Measurements from ENCODE around the gene UBE2QL1.
"Not testable (repeated sequence)": the region's sequence is repeated elsewhere in the genome, so short reads cannot be mapped to it uniquely, and the experiment has no call there.

UBE2QL1 gene

DNA sequence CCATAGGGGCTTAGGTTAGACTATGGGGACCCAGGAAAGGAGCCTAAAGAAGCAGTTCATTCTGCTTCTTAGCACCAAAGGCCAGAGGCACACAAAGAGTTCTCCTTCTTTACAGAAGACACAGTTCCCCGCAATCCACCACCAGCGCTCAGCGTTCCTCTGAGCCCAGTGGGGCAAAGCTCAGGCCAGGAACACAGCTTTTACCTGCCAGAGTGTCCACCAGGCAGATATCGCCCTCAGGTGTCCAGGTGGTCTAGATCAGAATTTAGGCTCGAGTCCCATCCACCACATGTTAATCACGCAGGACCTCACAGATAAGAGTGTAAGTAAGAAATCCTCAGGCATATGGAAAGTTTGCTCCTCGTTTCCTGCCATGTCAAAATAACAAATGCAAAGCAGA is 53.0 kb downstream of the UBE2QL1 start:
- DNase-seq, result no peak

DNA sequence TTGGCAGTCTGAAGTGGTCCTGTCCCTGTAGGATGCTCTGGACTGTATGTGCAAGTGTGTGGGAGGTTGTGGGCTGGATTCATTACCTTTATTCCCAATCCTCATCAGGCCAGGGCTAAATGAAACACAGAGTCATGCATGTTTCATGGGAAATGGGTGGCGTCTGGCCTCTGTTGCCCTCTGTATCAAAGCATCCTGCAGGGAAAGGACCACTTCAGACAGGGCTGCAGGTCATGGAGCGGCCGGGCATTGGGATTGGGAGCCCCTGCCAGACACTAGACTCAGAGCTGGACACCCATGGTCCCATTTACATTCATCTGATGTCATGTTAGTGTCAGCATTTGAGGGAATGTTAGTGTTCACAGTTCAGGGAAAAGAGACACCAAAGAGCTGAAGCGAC is 53.8 kb downstream of the UBE2QL1 start:
- DNase-seq, result no peak

DNA sequence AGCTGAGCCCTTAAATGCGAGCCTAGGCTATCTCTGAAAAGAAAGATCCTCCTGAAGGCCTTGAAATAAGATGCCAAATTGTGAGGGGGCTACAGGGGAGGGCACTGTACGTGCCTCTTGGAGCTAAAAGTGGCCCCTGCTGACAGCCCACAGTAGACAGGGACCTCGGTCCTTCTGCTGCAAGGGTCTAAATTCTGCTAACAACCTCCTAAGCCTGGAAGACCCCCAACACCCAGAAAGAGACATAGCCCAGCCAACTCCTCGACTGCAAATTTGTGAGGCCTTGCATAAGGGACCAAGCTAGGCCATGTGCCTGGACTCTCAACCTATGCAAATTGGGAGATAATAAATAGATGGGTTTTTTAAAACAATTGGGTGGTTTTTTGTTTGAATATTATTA is 54.7 kb downstream of the UBE2QL1 start:
- DNase-seq, result no peak

DNA sequence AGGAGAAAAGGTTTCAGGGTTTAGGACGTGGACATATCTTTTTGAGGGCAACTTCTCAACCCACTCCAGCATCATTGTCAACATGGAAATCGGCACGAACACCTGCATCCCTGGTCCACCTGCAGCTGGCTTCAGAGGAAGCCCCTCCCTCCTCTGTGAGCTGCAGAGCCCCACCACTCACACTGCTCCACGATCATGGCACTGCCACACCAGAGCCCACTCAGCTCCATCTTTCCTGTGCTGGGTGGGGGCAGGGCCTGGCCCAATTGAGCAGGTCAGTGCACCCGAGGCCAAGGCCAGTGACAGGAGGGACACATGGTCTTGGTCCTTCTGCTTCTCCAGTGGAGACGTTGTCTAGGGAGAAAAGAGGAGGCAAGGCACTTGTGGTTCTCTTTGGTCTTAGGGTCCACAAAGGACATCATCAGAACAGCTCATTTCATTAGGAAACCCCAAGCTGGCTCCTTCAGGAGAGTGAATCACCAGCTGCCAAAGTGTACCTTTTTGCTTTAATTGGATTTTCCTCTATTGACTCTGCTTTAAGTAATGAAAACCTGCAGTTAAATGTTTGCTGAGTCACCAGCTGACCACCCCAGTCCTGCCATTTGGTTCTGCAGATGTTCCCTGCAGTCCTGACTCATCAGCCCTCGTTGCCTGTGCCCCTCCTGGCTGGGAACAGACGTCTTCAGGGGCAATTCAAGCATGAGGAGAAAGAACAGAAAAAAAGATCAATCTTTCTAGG is 56.2 kb downstream of the UBE2QL1 start:
- DNase-seq, result peak; percentile 28

DNA sequence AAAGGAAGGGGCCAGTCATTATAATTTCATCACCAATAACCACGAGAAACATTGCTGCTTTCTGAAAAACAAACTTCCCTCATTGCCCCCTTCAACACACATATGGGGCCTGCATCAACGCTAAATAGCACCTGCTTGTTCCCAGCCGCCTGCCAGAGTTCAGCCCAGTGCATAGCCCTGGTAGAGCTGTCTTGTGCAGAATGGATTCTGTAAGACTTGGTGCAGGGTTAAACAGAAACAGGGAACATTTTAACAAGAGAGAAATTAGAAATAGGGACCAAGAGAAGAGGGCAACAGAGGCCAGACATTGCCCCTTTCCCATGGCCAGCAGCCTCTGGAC is 56.7 kb downstream of the UBE2QL1 start:
- DNase-seq, result no peak

DNA sequence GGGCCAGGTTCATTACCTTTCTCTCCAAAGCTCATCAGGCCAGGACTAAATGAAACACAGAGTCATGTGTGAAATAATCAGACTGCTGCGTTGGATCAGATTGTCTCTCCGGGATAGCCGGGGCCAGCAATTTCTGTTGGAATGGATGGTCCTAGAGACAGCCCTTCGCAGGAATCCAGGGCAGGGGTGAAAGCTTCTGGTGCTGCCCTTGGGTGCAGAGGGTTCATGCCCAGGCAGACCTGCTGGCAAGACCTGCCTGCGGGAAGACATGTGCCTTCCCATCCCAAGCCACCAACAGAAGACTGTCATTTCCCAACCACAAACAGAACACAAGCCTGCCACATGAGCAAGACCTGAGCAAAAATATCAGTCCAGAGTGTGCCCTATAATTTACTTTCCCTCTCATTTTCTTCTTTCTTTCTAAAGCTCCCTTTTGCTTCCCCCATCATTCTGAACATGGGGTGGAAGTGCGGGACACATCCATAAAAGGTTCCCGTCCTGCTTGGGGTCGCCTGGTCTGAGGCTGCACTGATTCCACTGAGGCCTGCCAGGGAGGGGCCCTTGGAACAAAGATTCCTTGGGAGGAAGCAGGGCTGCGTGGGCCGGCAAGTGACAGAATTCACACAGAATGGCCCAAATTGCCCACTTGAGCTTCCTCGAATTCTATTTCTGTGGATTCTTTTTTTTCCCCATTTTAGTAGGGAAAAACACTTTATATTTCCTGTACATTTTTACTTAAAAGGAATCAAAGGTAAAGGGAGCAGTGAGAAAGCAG is 57.3 kb downstream of the UBE2QL1 start:
- DNase-seq, result no peak

DNA sequence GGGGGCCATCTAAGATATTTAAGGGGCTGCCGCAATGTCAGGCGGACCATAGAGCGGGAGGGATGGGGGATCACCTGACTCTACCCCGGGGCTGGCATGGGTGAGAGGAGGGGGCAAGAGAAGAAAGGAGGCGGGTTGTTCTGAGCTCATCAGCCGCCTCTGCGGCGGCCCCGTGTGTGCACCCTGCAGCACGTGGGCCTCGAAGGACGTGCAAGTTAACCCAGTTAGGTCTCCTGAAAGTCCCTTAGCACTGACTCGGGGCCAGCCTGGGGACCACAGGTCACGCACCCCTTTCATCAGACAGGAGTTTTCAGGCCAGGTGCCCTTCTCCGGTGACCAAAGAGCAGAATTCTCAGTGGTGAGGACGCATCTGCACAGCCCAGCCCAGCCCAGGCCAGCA is 58.0 kb downstream of the UBE2QL1 start:
- DNase-seq, result no peak

DNA sequence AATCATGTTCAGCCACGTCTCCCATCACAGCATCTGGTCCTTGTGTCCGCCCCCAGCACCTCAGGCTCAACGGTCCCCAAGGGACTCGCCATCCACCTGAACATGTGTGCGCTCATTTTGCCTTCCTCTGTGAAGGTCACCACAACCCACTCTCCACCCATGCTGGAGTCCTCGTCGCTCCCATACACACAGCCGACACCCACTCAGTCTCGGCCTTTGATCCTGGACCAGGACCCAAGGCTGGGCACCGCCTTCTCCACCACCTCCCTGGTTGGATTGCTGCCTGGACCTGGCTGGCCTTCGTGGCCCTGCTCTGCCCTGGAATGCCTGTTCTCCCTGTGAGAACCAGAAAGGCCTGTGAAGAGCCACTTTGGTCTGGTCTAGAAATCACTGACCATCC is 60.3 kb downstream of the UBE2QL1 start:
- DNase-seq, result no peak

DNA sequence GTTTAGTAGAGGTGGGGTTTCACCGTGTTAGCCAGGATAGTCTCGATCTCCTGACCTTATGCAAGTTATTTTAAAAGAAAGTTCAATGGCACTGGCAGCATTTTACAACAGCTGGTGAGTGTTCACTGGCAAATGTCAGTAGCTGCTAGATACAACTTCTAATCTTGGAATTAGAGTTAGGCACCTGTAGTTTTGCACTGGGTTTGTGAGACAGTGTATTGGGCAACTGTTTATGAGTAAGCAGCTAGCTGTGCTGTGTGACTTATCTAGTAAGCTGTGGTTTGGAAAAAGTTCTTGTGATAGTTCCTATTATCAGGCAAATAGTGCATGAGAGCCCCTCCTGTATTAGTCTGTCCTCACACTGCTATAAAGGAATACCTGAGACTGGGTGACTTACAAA is 61.5 kb downstream of the UBE2QL1 start:
- DNase-seq, result no peak

DNA sequence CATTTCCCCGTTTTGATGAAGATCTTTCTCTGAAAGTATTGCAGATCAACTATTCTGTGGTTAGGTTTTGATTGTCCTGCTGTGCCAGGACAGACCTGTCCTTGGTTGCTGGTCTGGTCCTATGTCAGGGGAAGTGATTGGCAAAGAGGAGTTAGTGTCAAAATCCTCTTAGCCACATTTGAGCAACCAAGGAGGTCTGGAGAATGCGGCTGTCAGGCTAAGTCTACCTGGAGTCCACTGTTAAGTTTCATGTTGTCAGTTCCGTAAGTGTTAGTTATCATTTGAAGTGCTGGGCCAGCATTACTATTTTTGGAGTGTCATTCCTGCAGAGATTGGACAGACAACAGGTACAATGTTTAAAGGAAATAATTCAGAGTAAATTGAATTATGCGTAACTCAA is 62.3 kb downstream of the UBE2QL1 start:
- no peak for DNase-seq

DNA sequence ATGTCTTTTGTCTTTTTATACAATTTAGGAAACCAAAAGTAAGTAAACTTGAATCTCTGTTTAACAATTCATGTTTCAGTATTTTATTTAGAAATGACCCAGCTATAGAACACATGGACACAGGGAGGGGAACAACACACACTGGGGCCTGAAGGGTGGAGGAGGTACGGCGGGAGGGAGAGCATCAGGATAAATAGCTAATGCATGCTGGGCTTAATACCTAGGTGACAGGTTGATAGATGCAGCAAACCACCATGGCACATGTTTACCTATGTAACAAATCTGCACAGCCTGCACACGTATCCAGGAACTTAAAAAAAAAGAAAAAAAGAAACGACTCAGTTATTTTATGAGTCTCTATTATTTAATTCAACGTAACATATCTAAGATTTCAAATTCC is 67.2 kb downstream of the UBE2QL1 start:
- not testable (repeated sequence) for DNase-seq

DNA sequence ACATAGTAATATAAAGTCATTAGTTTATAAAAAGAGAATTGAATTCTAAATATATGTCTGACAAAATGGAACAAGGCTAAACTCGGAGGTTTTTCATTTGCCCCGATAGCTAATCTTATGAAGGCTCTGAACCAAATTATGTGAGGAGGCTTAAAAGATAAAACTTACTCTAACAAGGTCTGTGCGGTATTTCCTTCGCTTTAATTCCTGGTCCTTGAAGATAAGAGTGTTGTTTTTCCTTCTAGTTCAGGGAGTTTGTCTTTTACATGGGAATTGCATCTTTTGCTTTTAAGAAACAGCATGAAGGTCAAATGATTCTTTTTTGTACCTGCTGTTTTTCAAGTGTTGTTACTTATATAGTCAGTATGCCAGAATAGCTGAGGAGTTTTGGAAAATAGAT is 68.2 kb downstream of the UBE2QL1 start:
- DNase-seq, result no peak

DNA sequence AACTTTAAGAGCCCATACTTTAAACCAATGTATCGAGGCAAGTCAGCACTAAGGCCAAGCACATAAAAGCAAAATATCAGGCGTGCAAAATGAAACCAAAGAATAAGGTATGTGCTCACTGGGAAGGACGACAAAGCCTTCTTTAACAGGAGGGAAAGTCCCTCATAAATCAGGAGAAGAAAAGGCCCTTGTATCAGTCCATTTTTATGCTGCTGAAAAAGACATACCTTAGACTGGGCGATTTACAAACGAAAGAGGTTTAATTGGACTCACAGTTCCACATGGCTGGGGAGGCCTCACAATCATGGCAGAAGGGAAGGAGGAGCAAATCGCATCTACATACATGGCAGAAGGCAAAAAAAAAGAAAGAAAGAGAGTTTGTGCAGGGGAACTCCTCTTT is 68.9 kb downstream of the UBE2QL1 start:
- no peak for DNase-seq

DNA sequence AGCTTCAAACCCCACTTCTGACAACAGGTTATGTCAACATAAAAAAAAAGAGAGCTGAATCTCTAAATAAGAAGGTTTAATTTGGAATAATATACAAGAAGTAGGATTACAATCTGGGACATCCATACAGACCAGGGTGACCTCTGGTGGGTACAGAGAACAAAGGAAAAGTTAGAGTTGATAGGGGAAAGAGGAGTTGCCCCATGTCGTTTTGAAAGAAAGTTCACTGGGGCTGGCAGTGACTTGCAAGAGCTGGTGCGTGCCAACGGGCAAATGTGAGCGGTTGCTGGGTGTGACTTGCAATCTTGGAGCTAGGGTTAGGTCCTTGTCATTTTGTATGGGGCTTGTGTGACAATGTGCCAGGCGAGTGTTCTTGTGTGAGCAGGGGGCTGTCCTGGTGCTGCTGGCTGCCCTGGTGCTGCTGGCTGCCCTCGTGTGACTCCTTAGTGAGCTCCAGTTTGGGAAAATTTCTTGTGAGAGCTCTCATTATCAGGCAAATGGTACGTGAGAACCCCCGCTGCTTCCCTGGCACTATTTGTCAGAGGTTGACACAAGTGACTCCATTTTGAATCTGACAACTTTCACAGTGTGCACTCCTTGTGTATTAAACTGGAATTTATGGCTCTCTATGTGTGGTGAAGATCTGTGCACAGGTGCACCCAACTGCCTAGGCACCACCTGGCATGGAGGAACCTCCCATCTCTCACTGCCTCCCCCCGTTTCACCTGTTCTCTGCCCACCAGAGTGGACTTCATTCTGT is 69.8 kb downstream of the UBE2QL1 start:
- no peak for DNase-seq

DNA sequence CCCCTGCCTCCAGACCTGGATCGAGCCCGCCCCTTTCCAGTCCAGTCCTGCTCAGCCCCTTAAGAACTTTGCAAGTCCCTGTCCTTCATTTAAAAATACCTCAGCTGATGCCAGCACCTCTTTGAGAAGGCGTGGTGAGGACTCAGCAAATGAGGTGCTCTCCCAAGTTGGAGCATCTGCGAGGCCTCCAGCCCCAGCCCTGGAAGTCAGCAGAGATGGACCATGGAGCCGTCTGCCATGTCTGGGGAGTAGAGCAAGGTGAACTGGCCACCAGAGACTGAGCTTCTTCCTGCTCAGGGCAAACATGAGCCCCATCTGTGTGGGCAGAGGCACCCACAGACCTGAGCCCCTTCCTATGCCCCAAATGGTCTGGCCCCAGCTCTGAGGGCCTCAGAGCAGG is 71.5 kb downstream of the UBE2QL1 start:
- DNase-seq, result no peak

DNA sequence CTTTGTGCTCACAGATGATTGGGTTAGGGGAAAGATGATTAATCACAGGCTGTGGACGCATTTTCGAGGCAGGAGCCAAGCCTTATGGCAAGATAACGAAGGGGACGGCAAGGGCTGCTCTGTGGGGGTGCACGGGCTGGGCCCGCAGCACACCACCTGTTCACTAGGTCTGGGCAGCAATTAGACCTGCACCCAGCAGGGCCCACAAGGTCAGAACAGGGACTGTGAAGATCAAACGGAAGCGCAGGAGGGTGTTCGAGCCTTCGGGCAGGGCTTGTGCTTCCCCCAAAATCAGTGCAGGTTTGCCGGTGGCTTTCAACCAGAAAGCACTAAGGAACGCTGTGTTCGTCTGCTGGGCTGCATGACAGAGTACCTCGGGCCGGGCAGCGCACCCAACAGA is 73.7 kb downstream of the UBE2QL1 start:
- DNase-seq, result no peak

DNA sequence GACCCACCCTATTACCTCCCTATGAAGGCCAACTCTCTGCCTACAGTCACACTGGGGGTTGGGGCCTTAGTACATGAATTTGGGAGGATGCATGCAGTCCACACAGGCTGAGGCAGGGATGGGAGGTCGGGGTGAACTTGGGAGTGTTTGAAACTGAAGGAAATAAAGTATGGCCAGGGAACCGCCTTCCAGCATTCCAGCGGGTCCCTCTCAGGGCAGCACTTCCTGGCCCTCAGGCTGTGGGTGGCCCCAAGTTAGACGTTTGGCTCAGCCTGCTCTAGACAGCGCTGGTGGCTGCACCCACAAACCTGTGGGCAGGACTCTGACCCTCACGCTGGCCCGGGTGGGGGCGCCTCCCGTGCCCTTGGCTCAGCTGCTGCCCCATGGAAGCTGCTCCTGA is 74.3 kb downstream of the UBE2QL1 start:
- no peak for DNase-seq

DNA sequence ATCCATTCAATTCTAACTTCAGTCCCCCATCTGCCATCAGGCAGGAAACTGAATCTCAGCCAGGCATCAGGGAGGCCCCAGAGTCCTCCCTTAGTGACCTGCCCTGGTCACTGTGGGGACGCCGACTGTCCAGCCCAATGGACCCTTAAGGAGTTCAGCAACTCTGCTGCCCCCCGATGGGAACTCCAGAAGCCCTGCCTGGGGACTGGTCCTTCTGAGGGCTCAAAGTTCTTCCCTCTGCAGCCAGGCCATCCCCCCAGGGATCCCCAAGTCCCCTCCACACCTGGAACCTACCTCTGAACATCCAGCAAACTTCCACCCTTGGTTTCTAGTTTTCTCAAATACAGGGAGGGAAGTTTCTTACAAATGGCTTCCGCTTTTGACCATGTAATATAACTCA is 76.8 kb downstream of the UBE2QL1 start:
- no peak for DNase-seq

DNA sequence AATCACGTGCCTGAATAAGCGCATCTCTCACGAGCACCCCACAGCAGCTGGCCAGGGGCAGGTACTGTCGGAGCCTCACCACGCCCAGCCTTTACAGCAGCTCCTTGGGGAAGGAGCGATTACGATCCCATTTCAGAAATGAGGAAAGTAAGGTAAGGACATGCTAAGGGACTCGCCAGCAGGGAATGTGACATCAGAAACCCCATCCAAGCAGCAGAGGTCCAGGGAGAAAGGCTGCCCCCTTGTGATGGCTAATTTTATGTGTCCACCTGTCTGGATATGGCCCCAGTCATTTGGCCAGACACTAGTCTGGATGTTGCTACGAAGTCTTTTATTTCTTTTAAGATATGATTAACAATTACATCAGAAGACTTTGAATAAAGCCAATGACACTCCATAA is 77.3 kb downstream of the UBE2QL1 start:
- DNase-seq, result peak; percentile 48

DNA sequence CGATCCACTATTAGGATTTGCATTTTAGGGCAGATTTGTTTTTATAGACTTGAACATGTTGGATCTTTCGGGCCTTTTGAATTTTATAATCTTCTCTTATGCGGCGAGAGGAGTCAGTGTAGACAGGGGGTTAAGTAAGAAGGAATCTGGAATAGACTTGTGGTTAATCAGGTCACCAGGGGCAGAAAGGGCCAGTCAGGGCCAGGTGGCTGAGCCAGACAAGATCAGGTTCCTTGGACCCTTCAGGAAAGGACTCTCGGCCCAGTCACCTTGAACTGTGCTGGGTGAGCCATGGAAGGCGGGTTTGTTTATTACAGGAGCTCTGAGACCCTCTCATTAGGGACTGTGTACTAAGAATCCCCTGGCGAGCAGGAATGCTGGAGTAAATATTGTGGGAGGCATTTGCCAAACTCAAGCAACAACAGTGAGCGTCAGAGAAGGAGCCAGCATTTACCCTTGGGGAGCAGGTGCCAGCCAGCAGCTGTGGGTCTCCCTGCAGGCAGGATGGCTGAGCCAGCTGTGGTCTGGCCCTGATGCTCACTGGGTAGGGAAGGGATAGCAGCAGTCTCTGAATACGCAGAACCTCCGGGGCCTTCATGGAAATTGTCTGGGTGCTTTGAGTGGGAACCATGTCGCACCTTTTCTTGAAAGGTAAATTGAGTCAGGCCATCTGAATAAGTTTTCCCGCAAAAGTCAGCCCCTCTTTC is 79.2 kb downstream of the UBE2QL1 start:
- DNase-seq, result no peak

DNA sequence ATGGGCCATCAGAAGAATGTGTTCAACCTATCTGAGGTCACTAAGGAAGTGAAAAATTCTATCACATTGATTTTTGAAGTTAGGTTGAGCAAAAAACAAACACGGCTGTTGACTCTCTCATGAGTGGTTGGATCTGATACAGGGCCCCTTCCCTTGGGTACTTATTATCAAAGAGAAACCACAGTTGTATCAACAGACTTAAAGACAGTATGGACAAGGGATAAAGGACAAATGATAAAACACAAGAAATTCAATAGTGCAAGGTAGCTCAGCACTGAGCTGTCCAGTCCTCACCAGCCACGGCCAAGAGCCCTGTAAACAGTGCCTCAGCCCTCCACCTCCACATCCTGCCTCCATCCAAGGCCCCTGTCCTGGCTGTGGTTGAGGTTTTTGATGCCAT is 86.9 kb downstream of the UBE2QL1 start:
- DNase-seq, result no peak

DNA sequence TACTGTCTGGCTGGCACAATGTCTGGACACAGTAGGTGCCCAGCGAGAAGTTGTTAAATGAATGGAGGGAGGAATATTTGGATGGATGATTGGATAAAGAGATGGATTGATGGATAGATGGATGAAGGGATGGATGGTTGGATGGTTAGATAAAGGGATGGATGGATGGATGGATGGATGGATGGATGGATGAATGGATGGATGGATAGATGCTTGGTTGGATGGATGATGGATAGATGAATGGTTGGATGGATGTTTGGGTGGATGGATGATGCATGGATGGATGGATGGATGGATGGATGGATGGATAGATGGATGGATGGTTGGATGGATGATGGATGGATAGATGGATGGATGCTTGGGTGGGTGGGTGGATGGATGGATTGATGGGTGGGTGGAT is 90.4 kb downstream of the UBE2QL1 start:
- DNase-seq, result no peak

DNA sequence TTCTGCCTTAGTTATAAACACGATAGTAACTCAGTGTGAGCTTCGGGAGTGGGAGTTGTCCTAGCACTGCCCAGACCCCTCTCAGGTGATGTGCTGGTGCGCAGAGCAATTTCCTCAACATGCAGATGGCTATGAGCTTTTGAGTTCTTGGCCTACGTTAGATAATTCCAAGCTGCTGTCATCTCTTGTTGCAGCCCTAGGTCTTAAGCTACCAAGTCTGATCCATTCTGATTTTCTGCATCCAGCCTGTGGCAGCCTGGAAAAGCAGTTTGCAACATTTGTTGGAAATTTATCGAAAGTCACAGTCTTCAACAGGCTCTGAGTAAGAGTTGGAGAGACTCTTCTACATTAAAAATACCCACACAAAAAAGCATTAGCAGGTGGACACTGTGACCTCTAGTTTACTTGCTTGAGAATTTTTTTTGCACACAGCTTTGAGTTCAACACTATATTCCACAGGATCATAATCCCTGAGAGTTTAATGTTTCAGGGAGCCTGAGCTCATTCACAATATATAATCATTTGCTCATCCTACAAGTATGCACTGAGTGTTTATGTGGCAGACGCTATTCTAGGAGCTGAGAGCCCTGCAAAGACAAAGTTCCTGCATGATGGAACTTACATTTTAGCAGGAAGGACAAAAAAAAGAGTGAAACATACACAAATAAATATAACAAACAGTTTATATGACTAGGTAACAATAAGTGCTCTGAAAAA is 91.6 kb downstream of the UBE2QL1 start:
- no peak for DNase-seq
